Panc1 (cell line): ENCODE data around the gene MCTP1.

ENCODE experiments used
- CTCF ChIP-seq: fragments of 450-650 bp; IDR thresholded peaks from 2 replicates; pipeline ENCODE4 v1.5.1; 2017; ENCODE audit warnings: mild to moderate bottlenecking
- POLR2AphosphoS5 ChIP-seq: IDR thresholded peaks from 2 replicates; pipeline ENCODE4 v1.6.1; 2012; ENCODE audit warnings: mild to moderate bottlenecking, low read depth, low read length, moderate library complexity
- REST ChIP-seq, 2 experiments: IDR thresholded peaks; 2 replicates each; pipeline ENCODE4 v1.6.1; 2011 to 2012; ENCODE audit warnings: low read depth in 2 of 2, control low read depth in 1 of 2, low read length in 1 of 2, mild to moderate bottlenecking in 1 of 2, moderate library complexity in 1 of 2; ENCODE audit not compliant: insufficient read depth in 1 of 2
- TCF7L2 ChIP-seq: IDR thresholded peaks from 2 replicates; pipeline ENCODE4 v1.6.1; 2011; ENCODE audit warnings: mild to moderate bottlenecking, low read depth, low read length, inconsistent platforms

GRCh38 chr5:94667937-94668336 is 617.0 kb downstream of the MCTP1 start:
- TF ChIP-seq CTCF (no peak), TCF7L2 (no peak), POLR2AphosphoS5 (no peak), REST (IDR thresholded peaks at IDR 0.05; ENCODE audit: insufficient read depth in 1 of 2, low read depth in 2 of 2, low read length in 1 of 2) (no peak)
